NB4 (cell line): ENCODE measurements around the gene TMEM150A.

Experiments
- DNase-seq: peaks from one replicate; pipeline ENCODE4 v3.0.0; 2010; ENCODE audit warnings: low read depth
- H3K4me3 ChIP-seq: one replicate; pipeline ENCODE4 v1.5.1; 2011; ENCODE audit warnings: mild to moderate bottlenecking, low read depth, low read length, moderate library complexity
- CTCF ChIP-seq: IDR thresholded peaks from one replicate; pipeline ENCODE4 v1.5.1; 2012; ENCODE audit warnings: low read depth, low read length
- MAX ChIP-seq: IDR thresholded peaks from 2 replicates; pipeline ENCODE4 v1.6.1; 2011; ENCODE audit warnings: low read depth, low read length
- MYC ChIP-seq: IDR thresholded peaks from 2 replicates; pipeline ENCODE4 v1.6.1; 2011; ENCODE audit warnings: low read depth, low read length
- POLR2A ChIP-seq: IDR thresholded peaks from 2 replicates; pipeline ENCODE4 v1.6.1; 2011; ENCODE audit warnings: mild to moderate bottlenecking; ENCODE audit not compliant: insufficient read length; ENCODE audit errors: extremely low read depth

Gene TMEM150A

GRCh38 chr2:85591563-85591962 is 10.9 kb downstream of the TMEM150A start:
- TF ChIP-seq CTCF (no peak), POLR2A (no peak), MYC (no peak), MAX (no peak)
- H3K4me3 ChIP-seq = no peak overlapping the region
- DNase-seq = no peak

GRCh38 chr2:85590950-85591349 is 11.5 kb downstream of the TMEM150A start:
- DNase-seq = no peak
- no peak overlapping the region for H3K4me3 ChIP-seq
- no peak for TF ChIP-seq POLR2A
- TF ChIP-seq CTCF = no peak
- no peak for TF ChIP-seq MAX
- TF ChIP-seq MYC = no peak

GRCh38 chr2:85589982-85590791 is 12.3 kb downstream of the TMEM150A start:
- TF ChIP-seq POLR2A (no peak), CTCF (no peak), MYC (no peak), MAX (no peak)
- peak; percentile 65 for DNase-seq
- no peak overlapping the region for H3K4me3 ChIP-seq

GRCh38 chr2:85589181-85589580 is 13.3 kb downstream of the TMEM150A start:
- no peak for TF ChIP-seq MYC
- no peak overlapping the region for H3K4me3 ChIP-seq
- DNase-seq = no peak

GRCh38 chr2:85588645-85589044 is 13.9 kb downstream of the TMEM150A start:
- TF ChIP-seq MYC (no peak), CTCF (no peak), POLR2A (no peak), MAX (no peak)
- peak overlapping the region; percentile 17 for H3K4me3 ChIP-seq
- no peak for DNase-seq

- H3K4me3 ChIP-seq = peak overlapping the region; percentile 17
- DNase-seq = peak; percentile 80
- TF ChIP-seq CTCF (no peak), MAX (no peak), POLR2A (no peak), MYC (no peak)
Observed at GRCh38 chr2:85588236-85588635, 14.3 kb downstream of the TMEM150A start.
